GM12872 (cell line): ENCODE data around the gene FAM98A.

Experiments
- TF ChIP-seq, protein P1 (sequence below): IDR thresholded peaks from 3 replicates; pipeline ENCODE4 v1.5.1; 2011; ENCODE audit warnings: low read depth, mild to moderate bottlenecking, low read length, moderate library complexity; ENCODE audit not compliant: insufficient read depth

FAM98A gene

DNA sequence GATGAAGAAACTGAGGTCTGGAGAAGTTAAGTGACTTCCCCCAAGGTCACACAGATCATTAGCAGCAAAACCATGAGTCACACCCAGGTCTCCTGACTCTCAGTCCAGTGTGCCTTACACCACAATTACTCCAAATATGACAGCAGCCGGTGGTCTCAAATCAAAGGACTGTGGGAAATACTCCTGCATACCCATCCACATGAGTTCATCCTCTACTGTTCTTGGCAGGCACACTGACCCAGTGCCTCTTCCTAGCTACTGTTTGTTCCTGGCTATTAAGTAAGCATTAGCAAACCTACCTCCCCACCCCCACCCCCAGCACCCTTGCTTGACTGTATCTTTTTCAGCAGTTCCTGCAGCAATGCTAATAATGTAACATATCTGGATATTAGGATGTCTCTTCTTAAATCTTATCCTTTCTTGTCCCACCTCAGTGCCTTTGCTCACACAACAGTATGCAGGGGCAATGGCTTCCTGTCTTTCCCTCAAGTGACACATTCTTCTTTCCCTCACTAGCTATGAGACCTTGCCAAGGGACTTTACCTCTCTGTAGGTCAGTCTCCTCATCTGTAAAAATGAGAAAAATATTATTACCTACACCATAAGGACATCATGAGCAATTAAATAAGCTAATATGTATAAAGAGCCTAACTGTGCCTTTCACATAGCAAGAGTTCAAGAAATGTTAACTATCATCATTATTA, 46.2 kb downstream of the FAM98A start:
- TF ChIP-seq, protein P1, sequence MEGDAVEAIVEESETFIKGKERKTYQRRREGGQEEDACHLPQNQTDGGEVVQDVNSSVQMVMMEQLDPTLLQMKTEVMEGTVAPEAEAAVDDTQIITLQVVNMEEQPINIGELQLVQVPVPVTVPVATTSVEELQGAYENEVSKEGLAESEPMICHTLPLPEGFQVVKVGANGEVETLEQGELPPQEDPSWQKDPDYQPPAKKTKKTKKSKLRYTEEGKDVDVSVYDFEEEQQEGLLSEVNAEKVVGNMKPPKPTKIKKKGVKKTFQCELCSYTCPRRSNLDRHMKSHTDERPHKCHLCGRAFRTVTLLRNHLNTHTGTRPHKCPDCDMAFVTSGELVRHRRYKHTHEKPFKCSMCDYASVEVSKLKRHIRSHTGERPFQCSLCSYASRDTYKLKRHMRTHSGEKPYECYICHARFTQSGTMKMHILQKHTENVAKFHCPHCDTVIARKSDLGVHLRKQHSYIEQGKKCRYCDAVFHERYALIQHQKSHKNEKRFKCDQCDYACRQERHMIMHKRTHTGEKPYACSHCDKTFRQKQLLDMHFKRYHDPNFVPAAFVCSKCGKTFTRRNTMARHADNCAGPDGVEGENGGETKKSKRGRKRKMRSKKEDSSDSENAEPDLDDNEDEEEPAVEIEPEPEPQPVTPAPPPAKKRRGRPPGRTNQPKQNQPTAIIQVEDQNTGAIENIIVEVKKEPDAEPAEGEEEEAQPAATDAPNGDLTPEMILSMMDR = no peak

DNA sequence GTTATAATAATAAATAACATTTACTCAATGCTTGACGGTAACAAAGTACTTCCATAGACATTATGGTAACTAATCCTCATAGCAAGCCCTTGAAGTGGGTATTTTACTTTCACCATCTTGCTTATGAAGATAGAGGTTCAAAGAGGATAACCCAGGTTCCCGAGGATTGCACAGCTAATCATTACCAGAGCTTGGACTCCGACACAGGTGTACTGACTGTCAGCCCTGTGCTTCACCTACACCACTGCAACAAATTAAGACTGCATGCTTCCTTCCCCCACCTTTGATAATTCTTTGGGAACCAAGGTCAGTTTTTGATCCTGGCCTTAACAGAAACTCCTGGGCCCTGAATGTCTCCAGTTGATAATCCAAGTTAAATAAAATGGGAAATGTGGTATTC, 48.9 kb downstream of the FAM98A start:
- TF ChIP-seq, protein P1 = no peak

DNA sequence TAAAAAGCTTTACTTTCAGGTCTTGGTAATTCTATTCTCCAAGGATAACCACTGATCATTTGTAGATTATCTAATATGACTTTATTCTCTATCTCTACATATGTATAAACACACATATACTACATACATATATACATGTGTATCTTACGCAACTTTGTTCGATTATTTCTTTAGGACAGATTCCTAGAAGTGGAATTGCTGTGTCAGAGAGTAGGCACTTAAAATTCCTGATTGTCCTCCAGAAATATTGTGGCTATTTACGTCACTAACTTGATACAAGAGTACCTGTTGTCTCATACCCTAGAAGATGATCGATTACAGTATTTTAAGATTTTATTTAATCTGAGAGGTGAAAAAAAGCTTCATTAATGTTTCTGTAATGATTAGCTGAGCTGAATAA, 57.9 kb downstream of the FAM98A start:
- TF ChIP-seq, protein P1 = no peak

GRCh38 chr2:33535421-33535820, 63.7 kb downstream of the FAM98A start:
- TF ChIP-seq, protein P1 = no peak
